Cardiac muscle cell (in vitro differentiated cells and primary cell): ENCODE results near the gene DPP10. TPM values are rescaled to one million over a fixed set of nuclear protein-coding genes. Genes with fewer than 3 reads are reported as not detected.

Source experiments
- DNase-seq, 2 donors: peaks; one replicate each; pipeline versions ENCODE4 v3.0.0 to v3.0.0-alpha.2; 2010 to 2017; ENCODE audit warnings: low read depth in 1 of 2, low spot score in 1 of 2
- H3K27ac ChIP-seq: fragments of 200-600 bp; sonication (generic); 2 replicates; pipeline ENCODE4 v1.5.1; 2016
- H3K27me3 ChIP-seq: fragments of 200-600 bp; sonication (generic); 2 replicates; pipeline ENCODE4 v1.6.0; 2016; ENCODE audit warnings: control low read depth
- H3K36me3 ChIP-seq: fragments of 200-600 bp; sonication (generic); 2 replicates; pipeline ENCODE4 v1.5.1; 2016; ENCODE audit warnings: control low read depth
- H3K4me1 ChIP-seq: fragments of 200-600 bp; sonication (generic); 2 replicates; pipeline ENCODE4 v1.8.1; 2017; ENCODE audit warnings: low read depth, mild to moderate bottlenecking, mixed run types
- H3K4me3 ChIP-seq: fragments of 200-600 bp; sonication (generic); 2 replicates; pipeline ENCODE4 v1.5.1; 2016; ENCODE audit warnings: mild to moderate bottlenecking
- H3K9me3 ChIP-seq: fragments of 200-600 bp; sonication (generic); 2 replicates; pipeline ENCODE4 v1.5.1; 2017; ENCODE audit warnings: low read depth, mild to moderate bottlenecking, control low read depth
- polyA plus RNA-seq: library from polyadenylated mRNA; unstranded; fragments of >200 nt; fragmentation: Nextera tagmentation; extraction: Ambion mirVana; gene quantifications from 2 replicates; pipeline ENCODE4 v1.2.1, GENCODE V29; 2016
- total RNA-seq: library from RNA; depleted of rRNA; stranded (reverse); fragments of >200 nt; gene quantifications from 2 replicates; pipeline ENCODE4 v1.2.3, GENCODE V29; 2016
- TF ChIP-seq, protein P1 (sequence below): IDR thresholded peaks from 2 replicates; pipeline ENCODE4 v1.5.1; 2012; ENCODE audit warnings: low read depth, mild to moderate bottlenecking, low read length

Gene DPP10
- total and polyA plus RNA-seq, 2 experiments from 2014 or later = 1.1 to 1.4 TPM

DNA sequence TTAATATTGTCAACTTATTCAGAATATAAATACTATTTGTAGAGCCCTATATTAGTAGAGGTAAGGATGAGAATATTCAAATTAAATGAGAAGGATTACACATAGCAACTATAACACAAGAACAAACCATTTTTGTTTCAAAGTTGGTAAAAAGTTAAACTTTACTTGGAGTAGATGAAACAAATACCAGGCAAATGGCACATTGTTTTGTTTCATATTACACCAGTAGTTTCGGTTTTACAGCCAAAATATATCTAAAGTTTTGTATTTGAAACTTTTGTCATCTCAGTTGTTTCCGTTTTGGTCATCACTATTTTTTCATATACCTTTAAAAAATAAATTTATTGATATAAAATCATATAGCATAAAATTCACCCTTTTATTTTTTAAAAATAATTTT, 1039.4 kb downstream of the DPP10 start:
- TF ChIP-seq, protein P1, sequence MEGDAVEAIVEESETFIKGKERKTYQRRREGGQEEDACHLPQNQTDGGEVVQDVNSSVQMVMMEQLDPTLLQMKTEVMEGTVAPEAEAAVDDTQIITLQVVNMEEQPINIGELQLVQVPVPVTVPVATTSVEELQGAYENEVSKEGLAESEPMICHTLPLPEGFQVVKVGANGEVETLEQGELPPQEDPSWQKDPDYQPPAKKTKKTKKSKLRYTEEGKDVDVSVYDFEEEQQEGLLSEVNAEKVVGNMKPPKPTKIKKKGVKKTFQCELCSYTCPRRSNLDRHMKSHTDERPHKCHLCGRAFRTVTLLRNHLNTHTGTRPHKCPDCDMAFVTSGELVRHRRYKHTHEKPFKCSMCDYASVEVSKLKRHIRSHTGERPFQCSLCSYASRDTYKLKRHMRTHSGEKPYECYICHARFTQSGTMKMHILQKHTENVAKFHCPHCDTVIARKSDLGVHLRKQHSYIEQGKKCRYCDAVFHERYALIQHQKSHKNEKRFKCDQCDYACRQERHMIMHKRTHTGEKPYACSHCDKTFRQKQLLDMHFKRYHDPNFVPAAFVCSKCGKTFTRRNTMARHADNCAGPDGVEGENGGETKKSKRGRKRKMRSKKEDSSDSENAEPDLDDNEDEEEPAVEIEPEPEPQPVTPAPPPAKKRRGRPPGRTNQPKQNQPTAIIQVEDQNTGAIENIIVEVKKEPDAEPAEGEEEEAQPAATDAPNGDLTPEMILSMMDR = no peak
- DNase-seq = no peak

DNA sequence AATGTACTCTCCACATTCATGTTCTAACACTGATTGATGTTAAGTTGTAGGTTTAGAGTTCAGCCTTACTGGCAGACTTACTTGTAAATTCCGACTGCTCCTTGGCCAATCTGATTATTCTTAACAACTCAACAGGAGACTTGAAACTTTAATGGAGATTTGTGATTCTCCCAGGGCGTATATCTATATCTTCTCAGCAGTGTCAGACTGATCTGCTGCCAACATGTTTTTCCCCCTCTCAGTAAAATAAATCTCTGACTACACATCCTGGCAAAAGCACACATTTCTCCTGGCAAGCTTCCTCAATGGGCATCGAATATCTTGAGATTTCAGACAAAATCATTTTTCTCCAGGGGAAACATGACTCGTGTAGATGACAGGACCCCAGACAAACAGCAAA, 1041.2 kb downstream of the DPP10 start:
- H3K27ac ChIP-seq = no peak overlapping the region

More for the DNA sequence above, 1039.4 kb downstream of the DPP10 start:
- no peaks in the 10 kb centered on the region for H3K27me3 ChIP-seq
- no peaks in the 10 kb centered on the region for H3K9me3 ChIP-seq
- H3K4me1 ChIP-seq = no peaks in the 10 kb centered on the region
- no peaks in the 10 kb centered on the region for H3K36me3 ChIP-seq
- no peak overlapping the region for H3K4me3 ChIP-seq
- H3K27ac ChIP-seq = no peak overlapping the region

DNA sequence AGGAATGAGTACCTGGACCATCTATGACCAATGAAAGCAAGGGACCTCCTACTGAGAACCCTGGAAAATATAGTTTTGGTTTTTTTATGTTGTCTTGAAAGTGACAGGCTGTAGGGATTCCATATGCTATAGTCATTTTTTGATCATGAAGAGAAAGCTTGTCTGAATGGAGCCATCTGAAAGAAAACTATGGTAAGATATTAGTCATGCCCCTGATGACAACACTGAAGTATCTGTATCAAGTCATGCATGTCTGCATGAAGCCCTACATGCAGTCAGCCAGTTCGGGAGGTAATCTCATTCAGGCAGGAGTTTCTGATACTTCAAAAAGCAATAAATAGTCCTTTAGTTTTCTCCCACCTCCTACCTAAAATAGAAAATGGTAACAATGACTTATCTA, 1042.0 kb downstream of the DPP10 start:
- H3K27me3 ChIP-seq = no peaks in the 10 kb centered on the region
- TF ChIP-seq, protein P1 = no peak
- DNase-seq = no peak

More for the DNA sequence above, 1041.2 kb downstream of the DPP10 start:
- Histone ChIP-seq H3K4me3 (no peak overlapping the region), H3K9me3 (no peaks in the 10 kb centered on the region), H3K36me3 (no peaks in the 10 kb centered on the region), H3K4me1 (no peaks in the 10 kb centered on the region), H3K27me3 (no peaks in the 10 kb centered on the region)
- TF ChIP-seq, protein P1 = no peak
- no peak for DNase-seq

DNA sequence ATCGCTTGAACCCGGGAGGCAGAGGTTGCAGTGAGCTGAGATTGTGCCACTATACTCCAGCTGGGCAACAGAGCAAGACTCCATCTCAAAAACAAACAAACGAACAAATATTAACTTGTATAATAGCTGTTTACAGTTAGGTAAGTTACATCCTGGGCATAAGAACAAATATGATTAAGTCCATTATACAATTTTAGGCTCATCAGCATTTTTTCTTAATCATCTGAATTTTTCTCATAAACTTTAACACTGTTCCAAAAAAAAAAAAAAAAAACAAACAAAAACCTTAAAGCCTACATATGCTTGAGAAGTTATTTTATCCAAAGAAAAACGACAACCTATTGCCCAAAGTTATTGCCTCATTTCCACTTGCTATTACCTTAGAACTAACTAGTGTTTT, 1042.5 kb downstream of the DPP10 start:
- H3K9me3 ChIP-seq = no peaks in the 10 kb centered on the region
- H3K36me3 ChIP-seq = no peaks in the 10 kb centered on the region
- H3K27ac ChIP-seq = no peak overlapping the region
- DNase-seq = no peak
- no peak overlapping the region for H3K4me3 ChIP-seq
- H3K27me3 ChIP-seq = no peaks in the 10 kb centered on the region
- TF ChIP-seq, protein P1 = no peak
- H3K4me1 ChIP-seq = no peaks in the 10 kb centered on the region

More for the DNA sequence above, 1042.0 kb downstream of the DPP10 start:
- no peak overlapping the region for H3K4me3 ChIP-seq
- no peak overlapping the region for H3K27ac ChIP-seq
- H3K9me3 ChIP-seq = no peaks in the 10 kb centered on the region
- no peaks in the 10 kb centered on the region for H3K4me1 ChIP-seq
- no peaks in the 10 kb centered on the region for H3K36me3 ChIP-seq

DNA sequence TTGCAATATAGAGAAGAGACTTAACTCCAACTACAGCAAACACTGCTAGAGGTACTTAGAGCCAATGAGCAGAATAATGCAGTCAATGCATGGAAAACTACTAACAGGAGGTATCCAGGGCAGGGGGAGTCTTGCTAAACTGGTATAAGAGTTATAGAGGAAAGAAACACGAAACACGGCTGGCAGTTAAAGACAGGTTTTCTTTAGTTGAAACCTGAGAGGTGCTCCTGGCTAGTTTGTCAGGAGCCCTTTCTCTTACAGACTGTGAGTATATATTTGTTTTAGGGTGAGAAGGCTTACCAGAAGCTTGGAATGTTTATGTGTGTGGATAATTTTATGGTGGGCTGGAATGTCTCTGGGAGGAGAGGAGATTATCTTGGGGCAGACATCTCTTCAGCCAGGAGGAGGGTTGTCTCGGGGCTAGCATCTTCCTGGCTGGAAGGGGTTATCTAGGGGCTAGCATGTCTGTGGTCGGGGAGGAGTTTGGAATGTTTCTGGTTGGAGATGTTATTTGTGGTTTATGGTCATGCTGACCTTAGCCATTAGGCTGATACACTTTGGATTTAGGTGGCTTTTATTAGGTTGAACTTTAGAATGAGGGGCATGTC, 1048.8 kb downstream of the DPP10 start:
- Histone ChIP-seq H3K36me3 (no peaks in the 10 kb centered on the region), H3K27me3 (no peaks in the 10 kb centered on the region), H3K4me3 (no peak overlapping the region), H3K9me3 (no peaks in the 10 kb centered on the region), H3K4me1 (no peaks in the 10 kb centered on the region), H3K27ac (no peak overlapping the region)
- TF ChIP-seq, protein P1 = no peak
- no peak for DNase-seq
